K562 (cell line): Measurements from ENCODE around the gene RSPH6A. TPM values are rescaled to one million over a fixed set of nuclear protein-coding genes. Genes with fewer than 3 reads are reported as not detected.

Source experiments
- ATF1 ChIP-seq, 2 experiments: fragments of 450-650 bp in 1 of 2; IDR thresholded peaks; 2 replicates each; pipeline ENCODE4 v1.6.1; 2016; ENCODE audit warnings: missing compliant biosample characterization in 1 of 2, missing genetic modification characterization in 1 of 2
- BACH1 ChIP-seq: fragments of 200-800 bp; sonication (Bioruptor generic); IDR thresholded peaks from 2 replicates; pipeline ENCODE4 v1.6.1; 2016; ENCODE audit warnings: missing genetic modification characterization, missing compliant biosample characterization
- BCOR ChIP-seq: fragments of 450-650 bp; IDR thresholded peaks from 2 replicates; pipeline ENCODE4 v1.6.1; 2016
- CBFB ChIP-seq: sonication (generic); formaldehyde crosslinking; IDR thresholded peaks from 2 replicates; pipeline ENCODE4 v1.4.0; 2020; ENCODE audit warnings: mild to moderate bottlenecking, missing genetic modification reagents
- CEBPB ChIP-seq: fragments of 450-650 bp; IDR thresholded peaks from 2 replicates; pipeline ENCODE4 v1.6.1; 2016; ENCODE audit warnings: missing genetic modification characterization, missing compliant biosample characterization
- FOXP1 ChIP-seq: sonication (generic); formaldehyde crosslinking; IDR thresholded peaks from 2 replicates; pipeline ENCODE4 v1.8.0; 2022; ENCODE audit warnings: mild to moderate bottlenecking, missing genetic modification reagents
- KAT7 ChIP-seq: sonication (generic); formaldehyde crosslinking; IDR thresholded peaks from 2 replicates; pipeline ENCODE4 v1.8.0; 2022; ENCODE audit warnings: missing genetic modification reagents, mild to moderate bottlenecking, borderline replicate concordance
- NFIC ChIP-seq: fragments of 450-650 bp; IDR thresholded peaks from 2 replicates; pipeline ENCODE4 v1.6.1; 2017; ENCODE audit warnings: mild to moderate bottlenecking, inconsistent platforms
- PML ChIP-seq: IDR thresholded peaks from 2 replicates; pipeline ENCODE4 v1.6.1; 2012; ENCODE audit warnings: low read length, inconsistent platforms
- PPARD ChIP-seq: fragments of 250-450 bp; sonication (Bioruptor Pico); IDR thresholded peaks from 2 replicates; pipeline ENCODE4 v1.8.0; 2022; ENCODE audit warnings: inconsistent platforms, mild to moderate bottlenecking, moderate library complexity
- RBM17 ChIP-seq: fragments of 200-400 bp; formaldehyde crosslinking; IDR thresholded peaks from 2 replicates; pipeline ENCODE4 v1.6.1; 2017; ENCODE audit warnings: low read depth, mild to moderate bottlenecking, low read length, borderline replicate concordance
- ZNF124 ChIP-seq: sonication (generic); formaldehyde crosslinking; IDR thresholded peaks from 2 replicates; pipeline ENCODE4 v1.8.1; 2022; ENCODE audit warnings: missing genetic modification reagents
- ZNF408 ChIP-seq: fragments of 250-450 bp; sonication (Bioruptor Pico); IDR thresholded peaks from 2 replicates; pipeline ENCODE4 v1.4.0; 2020; ENCODE audit warnings: low read depth, mild to moderate bottlenecking, moderate library complexity
- ZNF668 ChIP-seq: fragments of 250-450 bp; sonication (Bioruptor Pico); IDR thresholded peaks from 2 replicates; pipeline ENCODE4 v1.8.0; 2022; ENCODE audit warnings: mild to moderate bottlenecking, inconsistent platforms
- ZNF717 ChIP-seq: fragments of 250-450 bp; sonication (Bioruptor Pico); IDR thresholded peaks from 2 replicates; pipeline ENCODE4 v1.5.0; 2021
- polyA plus RNA-seq, 8 experiments: library from polyadenylated mRNA; depleted of rRNA in 4 of 8; stranded (reverse) in 5 of 8; unstranded in 3 of 8; fragments of >200 nt; fragmentation: Nextera tagmentation in 2 of 8; fragmentation: Illumina TruSeq in 1 of 8; extraction: Ambion mirVana in 2 of 8; extraction: Trizol in 1 of 8; gene quantifications; 2 replicates each; pipeline versions ENCODE4 v1.2.1 to v1.2.3, GENCODE V29; 2011 to 2014; ENCODE audit warnings: inconsistent platforms in 1 of 8, missing spikeins in 1 of 8
- total RNA-seq, 7 experiments: library from RNA; depleted of rRNA in 6 of 7; stranded (reverse); fragments of >200 nt in 6 of 7; fragmentation: Illumina TruSeq in 2 of 7; extraction: Trizol in 2 of 7; gene quantifications; 2 replicates each; pipeline versions ENCODE4 v1.2.1 to v1.2.3, GENCODE V29; 2011 to 2021; ENCODE audit warnings: low replicate concordance in 1 of 7
- TF ChIP-seq, protein P1 (sequence below), 2 experiments: fragments of 450-650 bp in 1 of 2; sonication (generic) in 1 of 2; formaldehyde crosslinking in 1 of 2; IDR thresholded peaks; 2 replicates each; pipeline versions ENCODE4 v1.7.1 to v1.9.0; 2016 to 2022; ENCODE audit warnings: inconsistent platforms in 1 of 2, mild to moderate bottlenecking in 1 of 2, missing genetic modification reagents in 1 of 2

RSPH6A gene
- total and polyA plus RNA-seq, 9 of the 15 experiments (the other 6 are each of a cell fraction or from before 2014, with no cell fraction given) = 0.03 to 0.15 (median 0.07) TPM; not detected in 5

- TF ChIP-seq, protein P1, sequence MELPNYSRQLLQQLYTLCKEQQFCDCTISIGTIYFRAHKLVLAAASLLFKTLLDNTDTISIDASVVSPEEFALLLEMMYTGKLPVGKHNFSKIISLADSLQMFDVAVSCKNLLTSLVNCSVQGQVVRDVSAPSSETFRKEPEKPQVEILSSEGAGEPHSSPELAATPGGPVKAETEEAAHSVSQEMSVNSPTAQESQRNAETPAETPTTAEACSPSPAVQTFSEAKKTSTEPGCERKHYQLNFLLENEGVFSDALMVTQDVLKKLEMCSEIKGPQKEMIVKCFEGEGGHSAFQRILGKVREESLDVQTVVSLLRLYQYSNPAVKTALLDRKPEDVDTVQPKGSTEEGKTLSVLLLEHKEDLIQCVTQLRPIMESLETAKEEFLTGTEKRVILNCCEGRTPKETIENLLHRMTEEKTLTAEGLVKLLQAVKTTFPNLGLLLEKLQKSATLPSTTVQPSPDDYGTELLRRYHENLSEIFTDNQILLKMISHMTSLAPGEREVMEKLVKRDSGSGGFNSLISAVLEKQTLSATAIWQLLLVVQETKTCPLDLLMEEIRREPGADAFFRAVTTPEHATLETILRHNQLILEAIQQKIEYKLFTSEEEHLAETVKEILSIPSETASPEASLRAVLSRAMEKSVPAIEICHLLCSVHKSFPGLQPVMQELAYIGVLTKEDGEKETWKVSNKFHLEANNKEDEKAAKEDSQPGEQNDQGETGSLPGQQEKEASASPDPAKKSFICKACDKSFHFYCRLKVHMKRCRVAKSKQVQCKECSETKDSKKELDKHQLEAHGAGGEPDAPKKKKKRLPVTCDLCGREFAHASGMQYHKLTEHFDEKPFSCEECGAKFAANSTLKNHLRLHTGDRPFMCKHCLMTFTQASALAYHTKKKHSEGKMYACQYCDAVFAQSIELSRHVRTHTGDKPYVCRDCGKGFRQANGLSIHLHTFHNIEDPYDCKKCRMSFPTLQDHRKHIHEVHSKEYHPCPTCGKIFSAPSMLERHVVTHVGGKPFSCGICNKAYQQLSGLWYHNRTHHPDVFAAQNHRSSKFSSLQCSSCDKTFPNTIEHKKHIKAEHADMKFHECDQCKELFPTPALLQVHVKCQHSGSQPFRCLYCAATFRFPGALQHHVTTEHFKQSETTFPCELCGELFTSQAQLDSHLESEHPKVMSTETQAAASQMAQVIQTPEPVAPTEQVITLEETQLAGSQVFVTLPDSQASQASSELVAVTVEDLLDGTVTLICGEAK (IDR thresholded peaks at IDR 0.05) = no peak
- TF ChIP-seq, protein P1 (CRISPR knock-in tag; IDR thresholded peaks at IDR 0.05) = no peak
- TF ChIP-seq NFIC = 0 out of 2 replicates have a peak, but pooled peaks have one; percentile 17
- TF ChIP-seq ZNF717 (CRISPR knock-in tag) = no peak
- no peak; the same call in 1 of the 2 replicates for TF ChIP-seq CBFB (CRISPR knock-in tag)
- TF ChIP-seq KAT7 (CRISPR knock-in tag) = peak; percentile 89; the same call in 1 of the 2 replicates
- no peak for TF ChIP-seq ATF1 (CRISPR knock-in tag; IDR thresholded peaks at IDR 0.05)
- peak; percentile 82 for TF ChIP-seq ATF1 (tag; IDR thresholded peaks at IDR 0.05)
- no peak for TF ChIP-seq CEBPB (tag)
- no peak for TF ChIP-seq ZNF124
- no peak for TF ChIP-seq FOXP1
- no peak for TF ChIP-seq ZNF668 (CRISPR knock-in tag)
- TF ChIP-seq PPARD (CRISPR knock-in tag) = no peak
- no peak for TF ChIP-seq BCOR
- no peak; the same call in 1 of the 2 replicates for TF ChIP-seq PML
- no peak for TF ChIP-seq ZNF408 (CRISPR knock-in tag)
- TF ChIP-seq RBM17 = no peak
- TF ChIP-seq BACH1 (tag) = no peak
These were observed 44.7 kb downstream of the RSPH6A start (continued) for GRCh38 chr19:45770192-45771101.
